Stimulated activated CD8-positive, alpha-beta memory T cell treated with anti-CD3 and anti-CD28 coated beads, Interleukin-15, amount 100 ng/mL, for 24 hours (primary cell): ENCODE results near the gene GSTM5.
"Not testable (repeated sequence)": the region's sequence is repeated elsewhere in the genome, so short reads cannot be mapped to it uniquely, and the experiment has no call there.

ENCODE experiments used
- DNase-seq: peaks from one replicate; pipeline ENCODE4 v3.0.0-alpha.2; 2020; ENCODE audit warnings: low read depth

The GSTM5 gene

DNA sequence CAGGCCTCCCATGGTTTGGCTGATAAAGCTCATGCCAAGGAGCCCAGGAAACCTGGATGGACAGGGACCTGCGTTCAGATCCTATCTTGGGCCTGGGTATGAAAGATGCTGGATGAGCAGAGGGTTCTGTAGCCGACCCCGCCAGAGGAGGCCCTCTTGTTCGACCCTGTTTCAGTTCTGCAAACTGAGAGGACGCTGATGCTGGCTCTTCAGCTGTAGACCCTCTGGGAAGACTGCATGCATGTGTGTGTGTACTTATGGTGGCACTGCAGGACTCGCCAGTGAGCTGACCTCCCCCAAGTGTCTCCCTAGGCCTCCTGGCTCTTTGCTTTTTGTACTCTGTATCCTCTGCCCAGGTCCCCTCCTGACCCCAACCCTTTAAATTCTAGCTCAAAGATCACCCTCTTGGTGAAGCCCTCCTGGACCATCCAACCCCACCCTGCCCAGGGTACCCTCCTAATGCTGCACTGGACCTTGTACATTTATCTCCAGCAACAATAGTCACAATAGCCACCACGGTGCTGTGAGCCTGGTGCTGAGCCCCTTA is 50.1 kb downstream of the GSTM5 start:
- DNase-seq, result no peak

DNA sequence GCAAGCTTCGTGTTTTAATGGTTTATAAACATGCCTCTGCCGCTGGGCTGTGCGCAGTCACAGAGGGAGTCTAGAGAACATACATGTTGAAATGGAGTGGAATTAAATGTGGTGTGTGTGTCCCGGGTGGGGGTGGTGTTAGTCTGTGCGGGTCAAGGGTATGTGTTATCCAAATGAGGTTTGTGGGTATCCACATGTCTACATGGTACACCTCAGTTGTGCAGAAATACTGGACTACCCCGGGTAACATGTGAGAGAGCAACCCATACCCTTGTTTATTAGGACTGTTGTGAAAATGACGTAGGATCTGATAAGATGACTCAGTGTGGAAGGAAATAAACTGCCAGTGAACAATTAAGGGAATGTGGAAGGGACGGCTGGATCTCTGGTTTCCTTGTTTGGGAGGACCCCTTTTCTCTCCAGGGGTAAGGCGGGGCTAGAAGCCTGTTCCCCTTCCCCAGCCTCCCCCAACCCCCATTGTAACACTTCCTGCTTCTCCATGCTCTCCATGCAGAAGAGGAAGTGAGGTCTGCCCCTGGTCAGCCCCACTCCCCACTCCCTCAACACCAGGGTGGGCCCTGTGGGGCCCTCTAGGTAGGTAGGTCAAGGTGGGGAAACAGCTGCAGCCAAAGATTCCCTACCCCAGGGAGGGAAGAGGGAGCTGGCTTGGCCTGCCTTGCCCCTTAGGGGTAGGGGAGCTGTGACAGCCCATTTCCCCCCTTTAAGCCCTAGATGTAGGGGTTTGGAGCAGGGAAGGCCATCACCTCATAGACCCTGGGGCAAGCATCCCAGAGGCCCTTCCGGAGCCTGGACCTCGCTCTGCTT is 51.0 kb downstream of the GSTM5 start:
- DNase-seq, result no peak

DNA sequence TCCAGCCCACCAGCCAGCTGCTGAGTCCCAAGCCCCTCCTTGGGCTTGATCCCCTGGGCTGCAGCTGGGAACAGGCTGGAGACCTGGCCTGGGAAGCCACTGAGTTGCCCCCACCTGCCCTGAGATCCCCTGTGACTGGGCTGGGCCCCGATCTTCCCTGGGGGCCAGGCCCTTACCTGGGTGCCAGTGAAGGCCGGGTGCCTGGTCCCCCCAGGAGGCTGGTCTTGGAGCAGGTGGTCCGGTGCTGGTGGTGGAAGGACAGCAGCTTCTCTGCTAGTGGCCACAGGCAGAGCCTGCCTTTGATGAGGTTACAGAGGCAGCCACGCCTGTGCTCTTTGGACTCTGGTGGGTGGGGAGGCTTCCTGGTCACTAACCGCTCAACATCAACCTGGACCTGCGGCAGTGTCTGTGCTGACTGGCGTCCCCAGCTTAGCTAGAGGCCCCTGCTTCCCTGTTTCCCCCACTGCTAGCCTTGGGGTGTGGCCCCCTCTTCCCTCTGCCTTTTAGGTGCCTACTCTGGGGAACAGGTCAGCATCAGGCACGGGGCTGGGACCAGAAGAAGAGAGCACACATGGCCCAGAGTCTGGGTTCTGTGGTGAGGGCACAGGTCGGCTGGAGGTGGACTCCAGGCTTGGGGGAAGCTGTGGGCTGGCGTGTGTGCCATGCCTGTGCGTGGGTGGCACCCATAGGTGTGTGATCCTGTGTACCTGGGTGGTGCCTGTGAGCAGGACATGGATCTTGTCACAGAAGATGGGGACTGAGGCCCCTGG is 51.8 kb downstream of the GSTM5 start, which contains the start of gene EPS8L3:
TSS of gene EPS8L3 (minus strand) at position 278 of the 770 bp plus-strand sequence. CDS start 2,174 bp downstream, outside the sequence.
- no peak for DNase-seq

GRCh38 chr1:109764561-109765482 is 52.8 kb downstream of the GSTM5 start:
- no peak for DNase-seq

DNA sequence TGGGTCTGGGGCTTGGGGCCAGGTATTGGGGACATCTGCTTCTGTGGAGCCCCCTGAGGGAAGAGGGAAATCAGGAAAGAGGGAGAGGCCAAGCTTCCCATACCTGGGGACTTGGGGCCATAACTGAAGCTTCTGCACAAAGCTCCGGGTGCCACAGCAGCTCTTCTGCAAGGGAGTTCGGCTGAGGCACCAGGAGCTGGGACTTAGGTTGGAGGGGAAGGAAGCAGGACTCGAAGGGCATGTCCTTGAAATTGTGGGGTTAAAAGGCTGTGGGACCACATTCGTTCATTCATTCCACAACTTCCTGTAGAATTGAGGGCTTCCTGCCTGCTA is 53.4 kb downstream of the GSTM5 start:
- DNase-seq, result no peak

DNA sequence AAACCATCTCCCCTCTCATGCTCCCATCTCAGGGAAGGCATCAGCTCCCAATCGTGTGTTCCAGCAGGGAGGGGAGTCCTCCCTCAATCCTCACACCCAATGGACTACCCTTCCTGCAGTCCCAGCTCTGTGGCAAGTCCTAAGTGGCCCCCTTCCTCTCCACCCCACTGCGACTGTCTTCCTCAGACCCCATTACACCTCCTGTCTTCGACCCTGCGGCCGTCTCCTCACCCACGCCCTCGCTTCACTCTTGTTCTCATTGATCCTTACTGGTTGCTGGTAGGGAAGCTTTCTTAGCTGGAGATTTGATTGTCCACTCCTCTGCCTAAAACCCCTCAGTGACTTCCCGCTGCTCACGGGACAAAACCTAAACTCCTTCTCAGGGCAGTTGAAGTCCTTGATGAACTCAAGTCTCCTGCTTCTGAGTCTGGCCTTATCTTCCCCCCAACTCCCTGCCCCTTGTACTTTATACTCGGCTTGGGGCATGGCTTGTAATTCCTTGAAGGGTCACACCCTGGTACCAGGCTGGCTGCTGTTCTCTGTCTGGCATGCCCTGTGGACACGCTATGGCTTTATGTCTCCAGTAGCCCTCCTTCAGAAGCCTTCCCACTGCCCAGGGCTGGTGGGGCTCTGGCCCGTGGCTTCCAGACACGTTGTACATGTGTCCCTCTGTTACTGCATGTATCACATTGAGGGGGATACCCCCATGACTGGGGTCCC is 54.0 kb downstream of the GSTM5 start:
- no peak for DNase-seq

GRCh38 chr1:109766991-109767636 is 55.1 kb downstream of the GSTM5 start:
- not testable (repeated sequence) for DNase-seq
